Breast epithelium (tissue), 4 donors: ENCODE results near the gene PLK5. TPM values are rescaled to one million over a fixed set of nuclear protein-coding genes. Genes with fewer than 3 reads are reported as not detected.

Source experiments
- DNase-seq, 2 donors: peaks; one replicate each; pipeline ENCODE4 v3.0.0-alpha.2; 2019; ENCODE audit warnings: low spot score in 2 of 2
- H3K27ac ChIP-seq, 2 donors: fragments of 200-600 bp; sonication (generic) in 1 of 2; one replicate each; pipeline ENCODE4 v1.5.1; 2016 to 2019; ENCODE audit warnings: mild to moderate bottlenecking in 1 of 2
- H3K27me3 ChIP-seq, 2 donors: fragments of 200-600 bp; sonication (generic) in 1 of 2; one replicate each; pipeline versions ENCODE4 v1.5.1 to v1.6.0; 2017 to 2019; ENCODE audit warnings: control low read depth in 1 of 2, mild to moderate bottlenecking in 1 of 2
- H3K36me3 ChIP-seq: fragments of 200-600 bp; one replicate; pipeline ENCODE4 v1.5.1; 2019
- H3K4me1 ChIP-seq, 2 donors: fragments of 200-600 bp; sonication (generic); one replicate each; pipeline ENCODE4 v1.5.1; 2016 to 2019; ENCODE audit warnings: control low read depth in 1 of 2
- H3K4me3 ChIP-seq, 3 donors: fragments of 200-600 bp; sonication (generic); 1 replicate in 2 of 3; 2 replicates in 1 of 3; pipeline ENCODE4 v1.5.1; 2016 to 2019; ENCODE audit warnings: mild to moderate bottlenecking in 3 of 3, moderate library complexity in 2 of 3
- H3K9me3 ChIP-seq, 2 donors: fragments of 200-600 bp; sonication (generic) in 1 of 2; one replicate each; pipeline ENCODE4 v1.5.1; 2016 to 2019; ENCODE audit warnings: control low read depth in 1 of 2
- CTCF ChIP-seq, 3 donors: fragments of 450-650 bp; IDR thresholded peaks; one replicate each; pipeline ENCODE4 v1.5.1; 2016 to 2017; ENCODE audit warnings: antibody characterized with exemption in 3 of 3, mild to moderate bottlenecking in 3 of 3, moderate library complexity in 3 of 3
- POLR2A ChIP-seq: fragments of 450-650 bp; IDR thresholded peaks from one replicate; pipeline ENCODE4 v1.6.1; 2016; ENCODE audit warnings: antibody characterized with exemption, mild to moderate bottlenecking, moderate library complexity
- POLR2AphosphoS5 ChIP-seq, 3 donors: sonication (generic); formaldehyde crosslinking; IDR thresholded peaks; one replicate each; pipeline ENCODE4 v1.6.1; 2017; ENCODE audit warnings: antibody characterized with exemption in 3 of 3
- intact Hi-C: fragments of 100-400 bp; cut with DNase I; formaldehyde crosslinking; loops from one replicate; pipeline ENCODE4 v1.15.1; 2023; ENCODE audit warnings: low total_unique reads
- total RNA-seq, 3 donors: library from RNA; depleted of rRNA; stranded (reverse); fragments of >200 nt; gene quantifications; one replicate each; pipeline ENCODE4 v1.1.0, GENCODE V29; 2016

Gene PLK5
- total RNA-seq, 3 donors from 2014 or later, result 0.44 to 0.98 TPM; not detected in 1

- no peak for TF ChIP-seq POLR2A
- H3K27ac ChIP-seq, result no peak overlapping the region
- no peaks in the 10 kb centered on the region for H3K36me3 ChIP-seq
- H3K9me3 ChIP-seq, result no peaks in the 10 kb centered on the region
- intact Hi-C loops, result no loop called here
- no peak overlapping the region for H3K4me3 ChIP-seq
- no peaks in the 10 kb centered on the region for H3K4me1 ChIP-seq
- H3K27me3 ChIP-seq, result no peaks in the 10 kb centered on the region
- no peak for DNase-seq
These were observed 40.5 kb upstream of the PLK5 start for GRCh38 chr19:1483131-1483978.

GRCh38 chr19:1483979-1484428 lies 39.9 kb upstream of the PLK5 start:
- no peak for DNase-seq
- H3K27me3 ChIP-seq, result no peaks in the 10 kb centered on the region
- H3K36me3 ChIP-seq, result no peaks in the 10 kb centered on the region
- no peaks in the 10 kb centered on the region for H3K4me1 ChIP-seq
- TF ChIP-seq POLR2A (no peak), CTCF (IDR thresholded peaks at IDR 0.05) (no peak)
- no peak overlapping the region for H3K4me3 ChIP-seq
- H3K27ac ChIP-seq, result no peak overlapping the region
- intact Hi-C loops, result no loop called here
- no peaks in the 10 kb centered on the region for H3K9me3 ChIP-seq

GRCh38 chr19:1486720-1487575 lies 36.9 kb upstream of the PLK5 start:
- TF ChIP-seq CTCF (IDR thresholded peaks at IDR 0.05) (no peak), POLR2AphosphoS5 (IDR thresholded peaks at IDR 0.05) (no peak)
- intact Hi-C loops, result no loop called here
- H3K27me3 ChIP-seq, result no peaks in the 10 kb centered on the region
- H3K9me3 ChIP-seq, result no peaks in the 10 kb centered on the region
- no peaks in the 10 kb centered on the region for H3K36me3 ChIP-seq
- no peak overlapping the region for H3K4me3 ChIP-seq
- no peak for DNase-seq
- H3K27ac ChIP-seq, result no peak overlapping the region
- peaks cover 0 to 6% of the 10 kb centered on the region in 2 donors for H3K4me1 ChIP-seq

GRCh38 chr19:1487576-1488281 lies 36.1 kb upstream of the PLK5 start:
- intact Hi-C loops, result no loop called here
- H3K9me3 ChIP-seq, result no peaks in the 10 kb centered on the region
- H3K36me3 ChIP-seq, result no peaks in the 10 kb centered on the region

More at GRCh38 chr19:1487576-1488281, 36.1 kb upstream of the PLK5 start:
- DNase-seq, result no peak
- no peak overlapping the region for H3K4me3 ChIP-seq
- TF ChIP-seq CTCF (IDR thresholded peaks at IDR 0.05), result no peak
- no peak for TF ChIP-seq POLR2AphosphoS5 (IDR thresholded peaks at IDR 0.05)
- no peak for TF ChIP-seq POLR2A
- H3K27ac ChIP-seq, result no peak overlapping the region
- H3K27me3 ChIP-seq, result no peaks in the 10 kb centered on the region
- H3K4me1 ChIP-seq, result peaks cover 0 to 7% of the 10 kb centered on the region in 2 donors
